Upper lobe of left lung (tissue), 6 donors: ENCODE measurements around the gene PAIP2B. TPM values are rescaled to one million over a fixed set of nuclear protein-coding genes. Genes with fewer than 3 reads are reported as not detected.

Experiments
- ATAC-seq, 2 donors: fragments of 200-7000 bp; cut with Tn5 transposase; one replicate each; pipeline ENCODE4 v1.9.1; 2022; ENCODE audit warnings: mild to moderate bottlenecking in 2 of 2, moderate library complexity in 2 of 2; ENCODE audit not compliant: low FRiP score in 2 of 2
- DNase-seq, 2 donors: peaks; one replicate each; pipeline ENCODE4 v3.0.0-alpha.2; 2019 to 2020
- H3K27ac ChIP-seq, 4 donors: fragments of 200-600 bp; sonication (generic); one replicate each; pipeline ENCODE4 v1.5.1; 2016 to 2019
- H3K27me3 ChIP-seq, 4 donors: fragments of 200-600 bp; sonication (generic); one replicate each; pipeline ENCODE4 v1.5.1; 2017 to 2019
- H3K36me3 ChIP-seq, 4 donors: fragments of 200-600 bp; sonication (generic); one replicate each; pipeline ENCODE4 v1.5.1; 2016 to 2019
- H3K4me1 ChIP-seq, 4 donors: fragments of 200-600 bp; sonication (generic); one replicate each; pipeline ENCODE4 v1.5.1; 2018 to 2019
- H3K4me3 ChIP-seq, 4 donors: fragments of 200-600 bp; sonication (generic); one replicate each; pipeline ENCODE4 v1.5.1; 2017 to 2019; ENCODE audit warnings: mild to moderate bottlenecking in 2 of 4, moderate library complexity in 1 of 4
- H3K9me3 ChIP-seq, 4 donors: fragments of 200-600 bp; sonication (generic); one replicate each; pipeline ENCODE4 v1.5.1; 2018 to 2019
- EP300 ChIP-seq, 4 donors: sonication (generic); formaldehyde crosslinking; IDR thresholded peaks; one replicate each; pipeline ENCODE4 v1.5.1; 2017; ENCODE audit warnings: antibody characterized with exemption in 4 of 4, control low read depth in 2 of 4
- POLR2A ChIP-seq, 4 donors: fragments of 450-650 bp; IDR thresholded peaks; one replicate each; pipeline ENCODE4 v1.5.1; 2016 to 2017; ENCODE audit warnings: antibody characterized with exemption in 4 of 4, mild to moderate bottlenecking in 2 of 4
- POLR2AphosphoS5 ChIP-seq, 2 donors: sonication (generic); formaldehyde crosslinking; IDR thresholded peaks; one replicate each; pipeline ENCODE4 v1.5.1; 2017; ENCODE audit warnings: antibody characterized with exemption in 2 of 2
- small RNA-seq, 4 donors: library from RNA; depleted of rRNA; stranded (forward); fragments of <200 nt; gene quantifications; one replicate each; pipeline ENCODE3, GENCODE V24; 2016
- total RNA-seq, 6 donors: library from RNA; depleted of rRNA in 4 of 6; stranded (reverse); fragments of >200 nt in 4 of 6; gene quantifications; one replicate each; pipeline versions ENCODE4 v1.1.0 to v1.2.1, GENCODE V29; 2016 to 2021
- TF ChIP-seq, protein P1 (sequence below), 6 experiments: fragments of 450-650 bp in 4 of 6; fragments of 200-600 bp in 2 of 6; sonication (generic) in 2 of 6; IDR thresholded peaks; one replicate each; pipeline ENCODE4 v1.5.1; 2016 to 2019; ENCODE audit warnings: antibody characterized with exemption in 6 of 6
- donor health status: DM: no; HTN: no; CAD: no; lungs with moderate emphysema.
- donor health status: DM: no; HTN: yes; CAD: no; lungs with severe emphysema.

Gene PAIP2B
- total RNA-seq, 6 donors from 2014 or later, result 2.8 to 9.5 (median 6.5) TPM

- TF ChIP-seq EP300 (IDR thresholded peaks at IDR 0.05), result no peak
- TF ChIP-seq POLR2AphosphoS5 (IDR thresholded peaks at IDR 0.05), result no peak
- TF ChIP-seq, protein P1, sequence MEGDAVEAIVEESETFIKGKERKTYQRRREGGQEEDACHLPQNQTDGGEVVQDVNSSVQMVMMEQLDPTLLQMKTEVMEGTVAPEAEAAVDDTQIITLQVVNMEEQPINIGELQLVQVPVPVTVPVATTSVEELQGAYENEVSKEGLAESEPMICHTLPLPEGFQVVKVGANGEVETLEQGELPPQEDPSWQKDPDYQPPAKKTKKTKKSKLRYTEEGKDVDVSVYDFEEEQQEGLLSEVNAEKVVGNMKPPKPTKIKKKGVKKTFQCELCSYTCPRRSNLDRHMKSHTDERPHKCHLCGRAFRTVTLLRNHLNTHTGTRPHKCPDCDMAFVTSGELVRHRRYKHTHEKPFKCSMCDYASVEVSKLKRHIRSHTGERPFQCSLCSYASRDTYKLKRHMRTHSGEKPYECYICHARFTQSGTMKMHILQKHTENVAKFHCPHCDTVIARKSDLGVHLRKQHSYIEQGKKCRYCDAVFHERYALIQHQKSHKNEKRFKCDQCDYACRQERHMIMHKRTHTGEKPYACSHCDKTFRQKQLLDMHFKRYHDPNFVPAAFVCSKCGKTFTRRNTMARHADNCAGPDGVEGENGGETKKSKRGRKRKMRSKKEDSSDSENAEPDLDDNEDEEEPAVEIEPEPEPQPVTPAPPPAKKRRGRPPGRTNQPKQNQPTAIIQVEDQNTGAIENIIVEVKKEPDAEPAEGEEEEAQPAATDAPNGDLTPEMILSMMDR (IDR thresholded peaks at IDR 0.05), result no peak
- TF ChIP-seq POLR2A (IDR thresholded peaks at IDR 0.05), result no peak
- H3K4me3 ChIP-seq, result no peak overlapping the region
- H3K27ac ChIP-seq, result no peak overlapping the region
- H3K9me3 ChIP-seq, result no peaks in the 10 kb centered on the region
- H3K27me3 ChIP-seq, result no peaks in the 10 kb centered on the region
- no peak for DNase-seq
- H3K4me1 ChIP-seq, result peaks cover 21 to 34% (median 22%) of the 10 kb centered on the region in 4 donors
- H3K36me3 ChIP-seq, result peaks cover 18 to 54% (median 27%) of the 10 kb centered on the region in 4 donors
- ATAC-seq, result no peak
Measured at GRCh38 chr2:71133603-71134002, 93.3 kb downstream of the PAIP2B start.

Small RNA genes within 50 kb of the gene (small RNA-seq; reads per million reads assigned to genes)
- gene AC007881.1, result 0 reads per million in 4 donors

Other genes with a start within 250 kb of the PAIP2B start
- 10 to 100 TPM in 1 of 6 donors, 1 to 10 TPM in 2, under 1 TPM in 3; 0.26 to 10.5 (median 1.4) TPM for gene ANKRD53, start 248.5 kb downstream of the PAIP2B start, total RNA-seq
- 10 to 100 TPM; 10.9 to 68.3 (median 33.8) TPM for gene TEX261, start 232.2 kb downstream of the PAIP2B start, total RNA-seq
- gene NAGK, start 158.5 kb downstream of the PAIP2B start, total RNA-seq, result 100 to 1,000 TPM in 4 of 6 donors, 10 to 100 TPM in 2; 51.4 to 157 (median 139) TPM
- 10 to 100 TPM in 4 of 6 donors, 1 to 10 TPM in 2; 6.8 to 37.7 (median 18.6) TPM for gene MCEE, start 96.9 kb downstream of the PAIP2B start, total RNA-seq
- 10 to 100 TPM; 11.7 to 35.6 (median 25.8) TPM for gene MPHOSPH10, start 96.5 kb downstream of the PAIP2B start, total RNA-seq
- 100 to 1,000 TPM in 4 of 6 donors, 10 to 100 TPM in 2; 87.5 to 405 (median 115) TPM for gene ZNF638, start 104.7 kb upstream of the PAIP2B start, total RNA-seq
- 10 to 100 TPM; 17.5 to 72.7 (median 42.7) TPM for gene DYSF, start 226.5 kb upstream of the PAIP2B start, total RNA-seq